A673 (cell line): ENCODE data around the gene DNAJC3. TPM values are rescaled to one million over a fixed set of nuclear protein-coding genes. Genes with fewer than 3 reads are reported as not detected.
A peak's percentile ranks its signal among the peaks of the same experiment; 100 is the strongest.

ENCODE experiments used
- BruUV-seq: library from RNA; stranded (reverse); fragments of 400-500 nt; replicated peaks from 2 replicates; lab custom pipeline; 2021; lab: Mats Ljungman, UMichigan
- CTCF ChIA-PET: fragments of 300-600 bp; sonication (Branson Sonifier 250); formaldehyde crosslinking; loops from one replicate; lab custom pipeline; 2022; ENCODE audit warnings: antibody characterized with exemption; lab: Charles Lee
- POLR2A ChIA-PET: fragments of 300-600 bp; sonication (Branson Sonifier 250); formaldehyde crosslinking; loops from one replicate; lab custom pipeline; 2022; ENCODE audit warnings: antibody characterized with exemption; ENCODE audit not compliant: low non-redundant PET; lab: Charles Lee
- DNase-seq: peaks from one replicate; pipeline ENCODE4 v3.0.0-alpha.2; 2015; ENCODE audit warnings: low spot score
- H3K27ac ChIP-seq: fragments of 200-600 bp; sonication (generic); 2 replicates; pipeline ENCODE4 v1.5.1; 2016; ENCODE audit warnings: mixed run types, low read depth, mild to moderate bottlenecking, mixed read lengths, antibody characterized with exemption, low read length; ENCODE audit not compliant: poor library complexity, severe bottlenecking
- H3K27me3 ChIP-seq: fragments of 200-600 bp; sonication (generic); replicated peaks from 2 replicates; pipeline ENCODE4 v1.6.1; 2017; ENCODE audit warnings: mixed run types, low read depth, mild to moderate bottlenecking, mixed read lengths, antibody characterized with exemption, low read length; ENCODE audit not compliant: insufficient read depth, poor library complexity
- H3K36me3 ChIP-seq: fragments of 200-600 bp; sonication (generic); 2 replicates; pipeline ENCODE4 v1.6.1; 2016; ENCODE audit warnings: mixed run types, mild to moderate bottlenecking, mixed read lengths, antibody characterized with exemption, low read length; ENCODE audit not compliant: insufficient read depth, poor library complexity, severe bottlenecking
- H3K4me1 ChIP-seq: fragments of 200-600 bp; sonication (generic); 2 replicates; pipeline ENCODE4 v1.6.1; 2017; ENCODE audit warnings: mixed run types, mild to moderate bottlenecking, mixed read lengths, antibody characterized with exemption, low read length; ENCODE audit not compliant: insufficient read depth, poor library complexity, severe bottlenecking
- H3K4me3 ChIP-seq: fragments of 200-600 bp; sonication (generic); 2 replicates; pipeline ENCODE4 v1.5.1; 2016; ENCODE audit warnings: low read depth, mixed run types, mild to moderate bottlenecking, mixed read lengths, low read length; ENCODE audit not compliant: poor library complexity, severe bottlenecking
- H3K9me3 ChIP-seq: fragments of 200-600 bp; sonication (generic); 2 replicates; pipeline ENCODE4 v1.6.1; 2016; ENCODE audit warnings: mixed run types, low read depth, mild to moderate bottlenecking, mixed read lengths, antibody characterized with exemption, low read length; ENCODE audit not compliant: poor library complexity, severe bottlenecking
- CTCF ChIP-seq: fragments of 300-800, 200-600 bp; sonication (generic); conservative IDR thresholded peaks from 2 replicates; pipeline ENCODE4 v1.5.1; 2017; ENCODE audit warnings: low read depth, mild to moderate bottlenecking, antibody characterized with exemption, low read length, moderate library complexity, mixed read lengths
- EZH2 ChIP-seq: fragments of 200-600 bp; sonication (generic); IDR thresholded peaks from 2 replicates; pipeline ENCODE4 v1.6.1; 2017; ENCODE audit warnings: borderline replicate concordance, low read depth, mild to moderate bottlenecking, mixed read lengths, antibody characterized with exemption, low read length; ENCODE audit not compliant: poor library complexity, severe bottlenecking
- intact Hi-C: fragments of 100-400 bp; cut with micrococcal nuclease; formaldehyde crosslinking; loops from one replicate; pipeline ENCODE4 v1.10.0; 2022; ENCODE audit not compliant: unreplicated experiment
- total RNA-seq: library from RNA; stranded (reverse); gene quantifications from 2 replicates; pipeline ENCODE4 v1.2.3, GENCODE V29; 2021

The DNAJC3 gene
- total RNA-seq, 1 experiment from 2014 or later, result 21.5 TPM

GRCh38 chr13:95641291-95642027, 35.5 kb upstream of the DNAJC3 start:
- H3K4me1 ChIP-seq, result no peaks in the 10 kb centered on the region
- peak; percentile 36 for TF ChIP-seq EZH2
- no peak for TF ChIP-seq CTCF
- no peak overlapping the region for H3K27ac ChIP-seq
- no peaks in the 10 kb centered on the region for H3K9me3 ChIP-seq
- no peak overlapping the region for H3K4me3 ChIP-seq
- intact Hi-C loops, result no loop called here
- BruUV-seq, result no TSS peak
- no peak for DNase-seq
- H3K36me3 ChIP-seq, result no peaks in the 10 kb centered on the region
- CTCF ChIA-PET, result interaction anchor here (0.6 kb wide), 1 partner anchor 20 kb away, joined by 9 read pairs; no protein-coding TSS in a partner anchor
- POLR2A ChIA-PET, result no interaction called here
- H3K27me3 ChIP-seq, result peaks cover 52% of the 10 kb centered on the region

- peak; percentile 12 for DNase-seq
- no peaks in the 10 kb centered on the region for H3K9me3 ChIP-seq
- H3K27me3 ChIP-seq, result peaks cover 54% of the 10 kb centered on the region
- no TSS peak for BruUV-seq
- H3K4me1 ChIP-seq, result no peaks in the 10 kb centered on the region
- no peak overlapping the region for H3K27ac ChIP-seq
- TF ChIP-seq EZH2 (peak; percentile 17), CTCF (no peak)
- no peaks in the 10 kb centered on the region for H3K36me3 ChIP-seq
- H3K4me3 ChIP-seq, result no peak overlapping the region
- intact Hi-C loops, result no loop called here
- ChIA-PET POLR2A (no interaction called here), CTCF (interaction anchor here (0.6 kb wide), 1 partner anchor 72 kb away, joined by 4 read pairs; no protein-coding TSS in a partner anchor)
These were observed 34.8 kb upstream of the DNAJC3 start for GRCh38 chr13:95642028-95642621.

- Histone ChIP-seq H3K36me3 (no peaks in the 10 kb centered on the region), H3K4me3 (no peak overlapping the region), H3K4me1 (no peaks in the 10 kb centered on the region), H3K27ac (no peak overlapping the region), H3K27me3 (peaks cover 57% of the 10 kb centered on the region), H3K9me3 (no peaks in the 10 kb centered on the region)
- TF ChIP-seq CTCF (no peak), EZH2 (no peak)
- DNase-seq, result no peak
- POLR2A ChIA-PET, result no interaction called here
- BruUV-seq, result no TSS peak
- intact Hi-C loops, result no loop called here
- CTCF ChIA-PET, result interaction anchor here (0.6 kb wide), 1 partner anchor 71 kb away, joined by 4 read pairs; no protein-coding TSS in a partner anchor
These were observed 33.9 kb upstream of the DNAJC3 start for GRCh38 chr13:95642999-95643398.
